ENCODE data around the gene KIDINS220. TPM values are rescaled to one million over a fixed set of nuclear protein-coding genes. Genes with fewer than 3 reads are reported as not detected.

KIDINS220 gene
- total and polyA plus RNA-seq, 2 of the 13 experiments (the other 11 are each of a cell fraction or from before 2014, with no cell fraction given) = 25.2 to 32.3 TPM

GRCh38 chr2:8840475-8841091 lies 3.2 kb upstream of the KIDINS220 start (continued):
- no peak for TF ChIP-seq TIGD3 (CRISPR knock-in tag; IDR thresholded peaks at IDR 0.05; ENCODE audit: borderline replicate concordance)
- no peak for TF ChIP-seq ZNF343 (CRISPR knock-in tag; IDR thresholded peaks at IDR 0.05)
- no peak for TF ChIP-seq TOE1 (CRISPR knock-in tag; IDR thresholded peaks at IDR 0.05)
- TF ChIP-seq PHF8 (CRISPR knock-in tag; IDR thresholded peaks at IDR 0.05) = no peak
- TF ChIP-seq ARID5B (CRISPR knock-in tag; IDR thresholded peaks at IDR 0.05) = peak; percentile 98
- TF ChIP-seq ZBTB26 (CRISPR knock-in tag; IDR thresholded peaks at IDR 0.05; ENCODE audit: borderline replicate concordance) = peak; percentile 33; the same call in 1 of the 2 replicates
- no peak for TF ChIP-seq MED8 (CRISPR knock-in tag; IDR thresholded peaks at IDR 0.05; ENCODE audit: insufficient replicate concordance)
- TF ChIP-seq, protein P1, sequence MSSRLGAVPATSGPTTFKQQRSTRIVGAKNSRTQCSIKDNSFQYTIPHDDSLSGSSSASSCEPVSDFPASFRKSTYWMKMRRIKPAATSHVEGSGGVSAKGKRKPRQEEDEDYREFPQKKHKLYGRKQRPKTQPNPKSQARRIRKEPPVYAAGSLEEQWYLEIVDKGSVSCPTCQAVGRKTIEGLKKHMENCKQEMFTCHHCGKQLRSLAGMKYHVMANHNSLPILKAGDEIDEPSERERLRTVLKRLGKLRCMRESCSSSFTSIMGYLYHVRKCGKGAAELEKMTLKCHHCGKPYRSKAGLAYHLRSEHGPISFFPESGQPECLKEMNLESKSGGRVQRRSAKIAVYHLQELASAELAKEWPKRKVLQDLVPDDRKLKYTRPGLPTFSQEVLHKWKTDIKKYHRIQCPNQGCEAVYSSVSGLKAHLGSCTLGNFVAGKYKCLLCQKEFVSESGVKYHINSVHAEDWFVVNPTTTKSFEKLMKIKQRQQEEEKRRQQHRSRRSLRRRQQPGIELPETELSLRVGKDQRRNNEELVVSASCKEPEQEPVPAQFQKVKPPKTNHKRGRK (CRISPR knock-in tag; IDR thresholded peaks at IDR 0.05) = no peak
- peak; percentile 92 for TF ChIP-seq GATAD2A (CRISPR knock-in tag; IDR thresholded peaks at IDR 0.05)
- no peak for TF ChIP-seq PCBP1 (IDR thresholded peaks at IDR 0.05; ENCODE audit: borderline replicate concordance, low read depth, low read length)
- TF ChIP-seq LCORL (IDR thresholded peaks at IDR 0.05) = no peak
- TF ChIP-seq LCORL (CRISPR knock-in tag; IDR thresholded peaks at IDR 0.05) = peak; percentile 92
- 0 out of 4 replicates have a peak, but pooled peaks of 1 of the 2 experiments have one; percentile 72 for TF ChIP-seq KLF16 (CRISPR knock-in tag; IDR thresholded peaks at IDR 0.05)
- no peak for TF ChIP-seq IRX3 (CRISPR knock-in tag; IDR thresholded peaks at IDR 0.05; ENCODE audit: borderline replicate concordance, low read depth)
- TF ChIP-seq, protein P2, sequence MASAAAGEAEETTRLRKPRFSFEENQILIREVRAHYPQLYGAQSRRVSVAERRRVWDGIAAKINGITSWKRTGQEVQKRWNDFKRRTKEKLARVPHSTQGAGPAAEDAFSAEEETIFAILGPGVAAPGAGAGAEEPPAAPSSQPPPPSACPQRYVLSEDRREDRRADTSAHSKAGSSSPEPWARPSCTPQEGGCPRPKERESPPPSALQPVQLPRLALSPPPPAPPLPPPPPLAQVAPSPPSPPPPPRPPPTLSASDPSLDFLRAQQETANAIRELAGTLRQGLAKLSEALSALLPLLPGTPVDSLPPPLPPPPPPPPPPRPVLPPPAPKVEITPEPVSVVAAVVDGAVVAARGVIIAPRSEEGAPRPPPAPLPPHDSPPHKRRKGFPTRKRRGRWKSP (CRISPR knock-in tag; IDR thresholded peaks at IDR 0.05) = peak; percentile 62; the same call in 1 of the 2 replicates
- no peak for TF ChIP-seq ZNF460 (CRISPR knock-in tag; IDR thresholded peaks at IDR 0.05; ENCODE audit: borderline replicate concordance)
- no peak for TF ChIP-seq ZNF225 (CRISPR knock-in tag; IDR thresholded peaks at IDR 0.05)
- TF ChIP-seq, protein P3, sequence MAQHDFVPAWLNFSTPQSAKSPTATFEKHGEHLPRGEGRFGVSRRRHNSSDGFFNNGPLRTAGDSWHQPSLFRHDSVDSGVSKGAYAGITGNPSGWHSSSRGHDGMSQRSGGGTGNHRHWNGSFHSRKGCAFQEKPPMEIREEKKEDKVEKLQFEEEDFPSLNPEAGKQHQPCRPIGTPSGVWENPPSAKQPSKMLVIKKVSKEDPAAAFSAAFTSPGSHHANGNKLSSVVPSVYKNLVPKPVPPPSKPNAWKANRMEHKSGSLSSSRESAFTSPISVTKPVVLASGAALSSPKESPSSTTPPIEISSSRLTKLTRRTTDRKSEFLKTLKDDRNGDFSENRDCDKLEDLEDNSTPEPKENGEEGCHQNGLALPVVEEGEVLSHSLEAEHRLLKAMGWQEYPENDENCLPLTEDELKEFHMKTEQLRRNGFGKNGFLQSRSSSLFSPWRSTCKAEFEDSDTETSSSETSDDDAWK (CRISPR knock-in tag; IDR thresholded peaks at IDR 0.05) = no peak
- TF ChIP-seq ZNF564 (CRISPR knock-in tag; IDR thresholded peaks at IDR 0.05) = no peak

All from HepG2 (cell line).